DND-41 (cell line): ENCODE data around the gene MYO1B.
A peak's percentile ranks its signal among the peaks of the same experiment; 100 is the strongest.

ENCODE experiments used
- ATAC-seq: fragments of 200-7000 bp; cut with Tn5 transposase; 3 replicates; pipeline ENCODE4 v1.9.1; 2021; ENCODE audit warnings: low read depth; ENCODE audit not compliant: insufficient read depth
- DNase-seq: peaks from one replicate; pipeline ENCODE4 v3.0.0-alpha.2; 2020
- H2AFZ ChIP-seq: 2 replicates; pipeline ENCODE4 v1.6.0; 2012; ENCODE audit warnings: low read depth, low read length
- H3K27ac ChIP-seq: 2 replicates; pipeline ENCODE4 v1.5.1; 2012; ENCODE audit warnings: low read length, inconsistent platforms
- H3K27me3 ChIP-seq: fragments of 200-600 bp; sonication (generic); 2 replicates; pipeline ENCODE4 v1.6.0; 2012; ENCODE audit warnings: low read length, mild to moderate bottlenecking, inconsistent platforms; ENCODE audit not compliant: insufficient read depth, poor library complexity
- H3K36me3 ChIP-seq: 2 replicates; pipeline ENCODE4 v1.5.1; 2012; ENCODE audit warnings: low read length, inconsistent platforms; ENCODE audit not compliant: insufficient read depth
- H3K4me1 ChIP-seq: 2 replicates; pipeline ENCODE4 v1.5.1; 2012; ENCODE audit warnings: mild to moderate bottlenecking, low read length; ENCODE audit not compliant: insufficient read depth
- H3K4me2 ChIP-seq: 2 replicates; pipeline ENCODE4 v1.6.0; 2012; ENCODE audit warnings: mild to moderate bottlenecking, moderate library complexity, low read length, inconsistent platforms; ENCODE audit not compliant: insufficient read depth
- H3K4me3 ChIP-seq, 2 experiments: fragments of 200-600 bp in 1 of 2; shearing (Covaris generic) in 1 of 2; 2 replicates each; pipeline ENCODE4 v1.5.1; 2012 to 2016; ENCODE audit warnings: inconsistent platforms in 2 of 2, low read length in 2 of 2, mild to moderate bottlenecking in 2 of 2, low read depth in 1 of 2, moderate library complexity in 1 of 2
- H3K79me2 ChIP-seq: 2 replicates; pipeline ENCODE4 v1.6.0; 2012; ENCODE audit warnings: low read length, inconsistent platforms; ENCODE audit not compliant: insufficient read depth
- H3K9ac ChIP-seq: 2 replicates; pipeline ENCODE4 v1.6.0; 2012; ENCODE audit warnings: low read depth, mild to moderate bottlenecking, inconsistent platforms, low read length, moderate library complexity
- H3K9me3 ChIP-seq: 2 replicates; pipeline ENCODE4 v1.5.1; 2012; ENCODE audit warnings: low read length, moderate library complexity, mild to moderate bottlenecking, inconsistent platforms; ENCODE audit not compliant: insufficient read depth, severe bottlenecking
- H4K20me1 ChIP-seq: 2 replicates; pipeline ENCODE4 v1.6.0; 2012; ENCODE audit warnings: low read length; ENCODE audit not compliant: insufficient read depth
- EZH2 ChIP-seq: IDR thresholded peaks from 3 replicates; pipeline ENCODE4 v1.6.1; 2012; ENCODE audit warnings: borderline replicate concordance, low read depth, mild to moderate bottlenecking, moderate library complexity, low read length, inconsistent platforms; ENCODE audit not compliant: severe bottlenecking
- TF ChIP-seq, protein P1 (sequence below): IDR thresholded peaks from 2 replicates; pipeline ENCODE4 v1.5.1; 2012; ENCODE audit warnings: borderline replicate concordance, low read length, moderate library complexity, mild to moderate bottlenecking; ENCODE audit not compliant: poor library complexity, severe bottlenecking; ENCODE audit errors: extremely low read depth

MYO1B gene

DNA sequence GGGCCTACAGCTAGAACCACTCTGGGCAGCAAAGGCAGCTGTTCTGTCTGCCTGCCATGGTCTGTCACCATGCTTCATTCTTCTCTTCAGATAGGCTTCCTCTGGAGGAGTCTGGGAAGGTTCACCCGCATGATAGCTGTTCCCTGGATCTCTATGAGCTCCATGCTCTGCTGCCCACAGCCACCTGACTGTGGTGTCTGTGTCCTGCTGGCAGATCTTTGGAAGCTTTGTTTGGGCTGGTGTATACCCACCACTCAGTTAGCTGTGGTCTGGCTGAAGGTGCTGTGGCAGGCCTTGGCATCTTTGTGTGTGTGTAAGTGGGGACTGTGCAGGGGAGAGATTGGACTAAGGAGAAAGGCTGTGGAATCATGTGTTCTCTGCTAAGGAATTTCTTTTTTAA is 23.4 kb downstream of the MYO1B start:
- H3K27me3 ChIP-seq = no peaks in the 10 kb centered on the region
- no peak overlapping the region for H3K9ac ChIP-seq
- no peaks in the 10 kb centered on the region for H3K9me3 ChIP-seq
- no peak overlapping the region for H2AFZ ChIP-seq
- peak; percentile 9; the same call in 1 of the 3 replicates for ATAC-seq
- DNase-seq = no peak
- no peaks in the 10 kb centered on the region for H3K79me2 ChIP-seq
- H3K4me2 ChIP-seq = no peak overlapping the region
- 0 out of 2 replicates have a peak, but pooled peaks cover 2% of the 10 kb centered on the region for H4K20me1 ChIP-seq
- no peak overlapping the region for H3K4me3 ChIP-seq
- H3K4me1 ChIP-seq = no peaks in the 10 kb centered on the region
- TF ChIP-seq, protein P1, sequence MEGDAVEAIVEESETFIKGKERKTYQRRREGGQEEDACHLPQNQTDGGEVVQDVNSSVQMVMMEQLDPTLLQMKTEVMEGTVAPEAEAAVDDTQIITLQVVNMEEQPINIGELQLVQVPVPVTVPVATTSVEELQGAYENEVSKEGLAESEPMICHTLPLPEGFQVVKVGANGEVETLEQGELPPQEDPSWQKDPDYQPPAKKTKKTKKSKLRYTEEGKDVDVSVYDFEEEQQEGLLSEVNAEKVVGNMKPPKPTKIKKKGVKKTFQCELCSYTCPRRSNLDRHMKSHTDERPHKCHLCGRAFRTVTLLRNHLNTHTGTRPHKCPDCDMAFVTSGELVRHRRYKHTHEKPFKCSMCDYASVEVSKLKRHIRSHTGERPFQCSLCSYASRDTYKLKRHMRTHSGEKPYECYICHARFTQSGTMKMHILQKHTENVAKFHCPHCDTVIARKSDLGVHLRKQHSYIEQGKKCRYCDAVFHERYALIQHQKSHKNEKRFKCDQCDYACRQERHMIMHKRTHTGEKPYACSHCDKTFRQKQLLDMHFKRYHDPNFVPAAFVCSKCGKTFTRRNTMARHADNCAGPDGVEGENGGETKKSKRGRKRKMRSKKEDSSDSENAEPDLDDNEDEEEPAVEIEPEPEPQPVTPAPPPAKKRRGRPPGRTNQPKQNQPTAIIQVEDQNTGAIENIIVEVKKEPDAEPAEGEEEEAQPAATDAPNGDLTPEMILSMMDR = no peak
- TF ChIP-seq EZH2 = no peak
- no peak overlapping the region for H3K27ac ChIP-seq
- H3K36me3 ChIP-seq = no peaks in the 10 kb centered on the region

DNA sequence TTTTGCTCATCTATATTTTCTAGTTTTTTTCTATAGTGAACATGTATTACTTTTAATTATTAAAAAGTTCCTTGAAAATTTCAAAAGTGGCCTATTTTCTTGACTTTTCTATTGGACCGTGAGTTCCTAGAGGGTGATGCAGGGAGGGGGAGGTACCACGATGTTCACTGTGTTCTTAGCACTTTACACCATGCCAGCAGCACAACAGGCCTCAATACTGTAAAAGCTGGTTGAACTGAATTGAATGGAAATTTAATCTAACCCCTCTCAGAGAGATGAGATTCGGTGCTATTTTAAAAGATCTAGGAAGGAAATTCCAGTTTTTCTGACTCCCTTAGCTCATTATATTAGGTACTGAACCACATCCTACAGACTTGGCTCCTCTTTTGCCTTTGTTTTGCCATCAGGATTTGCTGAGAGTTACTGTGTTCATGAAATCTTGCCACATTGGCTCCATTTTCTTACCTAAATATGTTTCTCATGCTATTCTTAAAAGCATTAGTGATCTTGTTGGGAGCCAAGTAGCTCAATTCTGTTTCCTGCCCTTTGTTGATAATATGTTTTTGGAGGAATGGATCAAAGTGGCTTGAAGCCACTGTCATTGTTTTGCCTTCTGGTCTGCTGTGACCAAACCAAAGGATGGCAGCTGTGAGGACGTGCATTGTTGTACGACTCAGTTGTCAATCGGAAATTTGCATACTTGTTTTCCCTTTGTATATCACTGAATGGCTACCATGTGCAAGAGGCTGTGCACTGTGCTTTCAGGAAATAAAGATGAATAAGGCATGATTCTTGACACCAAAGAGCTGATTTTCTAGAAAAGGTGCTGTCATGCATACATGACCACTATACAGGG is 25.3 kb downstream of the MYO1B start:
- Histone ChIP-seq H3K27ac (no peak overlapping the region), H4K20me1 (0 out of 2 replicates have a peak, but pooled peaks cover 2% of the 10 kb centered on the region), H3K9ac (no peak overlapping the region), H3K79me2 (no peaks in the 10 kb centered on the region), H3K4me1 (no peaks in the 10 kb centered on the region), H3K4me2 (no peak overlapping the region), H3K9me3 (no peaks in the 10 kb centered on the region), H3K4me3 (no peak overlapping the region), H3K27me3 (no peaks in the 10 kb centered on the region), H3K36me3 (no peaks in the 10 kb centered on the region), H2AFZ (no peak overlapping the region)
- ATAC-seq = no peak
- no peak for TF ChIP-seq EZH2
- TF ChIP-seq, protein P1 = no peak
- no peak for DNase-seq

DNA sequence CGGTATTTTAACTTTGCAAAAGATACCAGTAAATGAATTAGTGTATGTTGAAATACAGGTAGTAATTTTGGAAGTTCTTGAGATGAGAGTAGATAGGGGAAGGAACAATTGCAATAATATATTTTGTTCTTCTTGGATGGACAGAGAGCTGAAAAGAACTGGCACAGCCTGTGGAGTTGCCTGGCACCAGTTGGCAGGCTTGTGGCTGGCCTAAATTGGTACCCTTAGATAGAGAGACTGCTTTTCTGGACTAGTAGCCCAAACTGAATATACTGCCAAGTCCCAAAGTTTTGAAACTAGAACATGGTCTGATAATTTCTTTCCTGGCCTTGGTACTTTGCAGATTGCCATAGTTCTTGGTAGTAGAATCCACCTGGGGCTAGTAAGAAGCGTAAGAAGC is 26.9 kb downstream of the MYO1B start:
- Histone ChIP-seq H3K79me2 (no peaks in the 10 kb centered on the region), H4K20me1 (0 out of 2 replicates have a peak, but pooled peaks cover 2% of the 10 kb centered on the region), H3K27me3 (no peaks in the 10 kb centered on the region), H3K4me1 (no peaks in the 10 kb centered on the region), H2AFZ (no peak overlapping the region), H3K36me3 (no peaks in the 10 kb centered on the region), H3K4me2 (no peak overlapping the region), H3K4me3 (no peak overlapping the region), H3K9me3 (no peaks in the 10 kb centered on the region), H3K27ac (no peak overlapping the region), H3K9ac (no peak overlapping the region)
- ATAC-seq (no peak), DNase-seq (no peak)
- TF ChIP-seq, protein P1 = no peak
- TF ChIP-seq EZH2 = no peak
